ENCODE data around the gene EHBP1L1.

- TF ChIP-seq CTCF (IDR thresholded peaks at IDR 0.05) (no peak), POLR2A (IDR thresholded peaks at IDR 0.05; ENCODE audit: low read depth) (no peak)
These were observed 4.9 kb downstream of the EHBP1L1 start for GRCh38 chr11:65580756-65581155.
